Left cardiac atrium (tissue), 4 donors: ENCODE data around the gene PASK. TPM values are rescaled to one million over a fixed set of nuclear protein-coding genes. Genes with fewer than 3 reads are reported as not detected.

Experiments used
- ATAC-seq, 2 donors: fragments of 200-7000 bp; cut with Tn5 transposase; one replicate each; pipeline ENCODE4 v1.9.1; 2020; ENCODE audit warnings: mild to moderate bottlenecking in 2 of 2, moderate library complexity in 2 of 2
- DNase-seq: peaks from one replicate; pipeline ENCODE4 v3.0.0-alpha.2; 2020
- intact Hi-C, 2 donors: fragments of 100-400 bp; cut with DNase I; formaldehyde crosslinking; loops; one replicate each; pipeline versions ENCODE4 v1.14.1 to v1.15.1; 2022 to 2023
- total RNA-seq, 2 donors: library from RNA; stranded (reverse); fragmentation: NEBNext Ultra II Directional; extraction: Animal tissue kit (Norgen Biotek cat#: 25700); gene quantifications; one replicate each; pipeline ENCODE4 v1.2.1, GENCODE V29; 2021
- donor health status: DM: no; HTN: yes; CAD: no.
- donor health status: DM: no; HTN: yes; CAD: no; lungs with severe emphysema.
- donor health status: DM: yes; HTN: yes; CAD: no.
- donor health status: Dilated cardiomyopathy.

PASK gene
- total RNA-seq, 2 donors from 2014 or later, result 1.7 to 4.6 TPM

DNA sequence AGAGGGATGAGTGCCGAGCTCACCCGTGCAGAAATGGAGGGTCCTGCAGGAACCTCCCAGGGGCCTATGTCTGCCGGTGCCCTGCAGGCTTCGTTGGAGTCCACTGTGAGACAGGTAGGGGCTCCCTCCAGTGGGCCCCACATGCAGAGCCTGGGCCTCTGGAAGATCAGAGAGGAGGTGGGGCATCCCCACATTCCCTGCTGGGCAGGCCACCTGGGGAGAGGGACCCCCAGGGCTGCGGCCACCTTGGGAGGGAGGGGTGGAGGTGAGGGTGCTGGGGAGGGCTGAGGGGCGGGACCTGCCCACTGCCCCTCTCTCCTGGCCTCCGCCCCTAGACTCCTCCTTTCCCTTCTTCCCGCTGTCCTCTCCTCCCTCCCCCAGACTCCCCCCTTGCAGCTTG, 85.7 kb downstream of the PASK start:
- intact Hi-C loops, result no loop called here
- DNase-seq, result no peak
- ATAC-seq, result peak in 1 of 2 donors; percentile 3

DNA sequence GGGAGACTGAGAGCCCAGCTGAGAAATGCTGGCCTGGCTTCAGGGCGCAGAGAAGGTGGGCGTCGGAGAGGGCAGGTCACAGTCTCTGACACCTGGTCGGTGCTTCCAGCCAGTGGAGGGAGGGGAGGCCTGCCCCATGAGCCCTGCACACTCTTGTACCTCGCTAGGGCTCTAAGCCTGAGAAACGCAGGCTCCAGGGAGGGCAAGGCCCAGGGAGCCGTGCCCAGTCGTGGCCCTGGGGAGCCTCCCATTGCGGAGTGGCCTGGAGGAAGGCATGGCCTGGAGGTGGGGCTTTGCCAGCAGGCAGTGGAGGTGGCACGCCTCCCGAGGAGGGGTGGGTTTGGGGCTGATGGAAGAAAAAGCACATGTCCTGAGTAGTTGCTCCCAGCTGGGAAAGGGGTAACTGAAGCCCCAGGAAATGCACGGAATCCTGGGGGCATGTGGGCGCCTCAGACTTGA, 86.2 kb downstream of the PASK start:
- DNase-seq, result no peak
- ATAC-seq, result peak in 1 of 2 donors; percentile 47
- intact Hi-C loops, result no loop called here

DNA sequence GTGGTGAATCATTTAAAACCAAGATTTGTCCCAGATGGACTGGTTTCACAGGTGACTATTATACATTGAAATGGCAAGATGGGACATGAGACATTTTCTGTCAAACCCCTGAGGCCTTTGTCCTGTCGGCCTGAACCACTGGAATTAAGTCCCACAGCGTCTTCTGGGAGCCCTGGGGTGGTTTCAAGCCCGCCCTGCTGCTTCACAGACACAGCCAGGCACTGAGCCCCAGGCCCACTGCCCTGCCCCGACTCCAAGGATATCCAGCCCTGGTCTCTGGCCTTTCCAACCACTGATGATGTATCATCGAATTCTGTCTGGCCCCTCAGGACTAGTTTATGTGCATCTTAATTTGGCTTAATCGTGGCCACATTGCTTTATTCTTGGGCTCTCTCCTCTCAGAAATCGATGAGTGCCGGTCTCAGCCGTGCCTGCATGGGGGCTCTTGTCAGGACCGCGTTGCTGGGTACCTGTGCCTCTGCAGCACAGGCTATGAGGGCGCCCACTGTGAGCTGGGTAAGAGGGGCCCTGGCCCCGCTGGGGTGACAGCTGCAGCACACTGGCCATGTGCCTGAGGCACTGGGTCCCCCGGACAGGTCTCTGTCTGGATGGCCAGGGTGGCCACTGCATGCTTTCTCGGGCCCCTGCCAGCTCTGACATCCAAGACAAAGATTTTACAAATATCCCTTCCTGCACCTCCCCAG, 86.7 kb downstream of the PASK start:
- ATAC-seq (no peak), DNase-seq (no peak)
- intact Hi-C loops, result no loop called here

DNA sequence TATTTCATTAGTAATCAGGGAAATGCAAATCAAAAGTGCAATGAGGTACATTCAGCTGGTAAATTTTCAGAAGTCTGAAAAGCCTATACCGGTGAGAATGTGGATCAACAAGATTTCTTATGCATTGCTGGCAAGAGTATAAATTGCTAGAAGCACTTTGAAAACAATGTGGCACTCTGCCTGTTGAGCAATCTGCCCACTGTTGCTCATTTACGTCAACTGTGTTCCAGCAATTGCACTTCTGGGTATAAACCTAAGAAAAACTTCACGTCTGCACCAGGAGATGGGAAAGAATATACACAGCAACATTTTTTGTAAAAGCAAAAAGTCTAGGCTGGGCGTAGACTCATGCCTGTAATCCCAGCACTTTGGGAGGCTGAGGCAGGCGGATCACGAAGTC, 88.0 kb downstream of the PASK start:
- ATAC-seq (no peak), DNase-seq (no peak)
- intact Hi-C loops, result no loop called here

Other genes with a start within 250 kb of the PASK start
- gene CROCC2, start 243.1 kb downstream of the PASK start, total RNA-seq, result not detected
- gene SNED1, start 150.9 kb downstream of the PASK start, total RNA-seq, result 10 to 100 TPM; 12.2 to 31.9 TPM
- 10 to 100 TPM; 19.1 to 21.7 TPM for gene MTERF4, start 47.2 kb downstream of the PASK start, total RNA-seq
- gene PPP1R7, start 995 bp upstream of the PASK start, total RNA-seq, result 10 to 100 TPM; 61.9 to 68.4 TPM
- gene ANO7, start 39.2 kb upstream of the PASK start, total RNA-seq, result 1 to 10 TPM; 1.2 to 1.8 TPM
- 100 to 1,000 TPM; 357 to 358 TPM for gene HDLBP, start 166.2 kb upstream of the PASK start, total RNA-seq
- 100 to 1,000 TPM; 194 to 328 TPM for gene SEPTIN2, start 166.5 kb upstream of the PASK start, total RNA-seq
- gene FARP2, start 206.8 kb upstream of the PASK start, total RNA-seq, result 10 to 100 TPM; 18.1 to 28.3 TPM